SK-N-SH (cell line): ENCODE results near the gene MRC1.

Experiments used
- EP300 ChIP-seq, 2 experiments: IDR thresholded peaks; 2 replicates each; pipeline versions ENCODE4 v1.4.0 to v1.6.1; 2012; ENCODE audit warnings: borderline replicate concordance in 1 of 2, low read depth in 1 of 2, low read length in 1 of 2
- EZH2phosphoT487 ChIP-seq: fragments of 200-600 bp; sonication (generic); IDR thresholded peaks from 2 replicates; pipeline ENCODE4 v1.6.1; 2017; ENCODE audit warnings: low read depth, mixed run types, mild to moderate bottlenecking, antibody characterized with exemption, moderate library complexity, borderline replicate concordance
- POLR2AphosphoS5 ChIP-seq: IDR thresholded peaks from 2 replicates; pipeline ENCODE4 v1.6.1; 2012; ENCODE audit warnings: low read depth, low read length
- RCOR1 ChIP-seq: fragments of 150-350 bp; IDR thresholded peaks from 2 replicates; pipeline ENCODE4 v1.6.1; 2017; ENCODE audit warnings: antibody characterized with exemption, low read length
- RFX5 ChIP-seq: IDR thresholded peaks from 2 replicates; pipeline ENCODE4 v1.6.1; 2012; ENCODE audit warnings: mild to moderate bottlenecking, improper control_type of control experiment, low read length
- SIN3A ChIP-seq: IDR thresholded peaks from 2 replicates; pipeline ENCODE4 v1.6.1; 2012; ENCODE audit warnings: low read depth, mild to moderate bottlenecking, low read length, moderate library complexity, borderline replicate concordance
- SMC3 ChIP-seq: IDR thresholded peaks from 2 replicates; pipeline ENCODE4 v1.6.1; 2012; ENCODE audit warnings: low read depth, low read length, improper control_type of control experiment
- TAF1 ChIP-seq: IDR thresholded peaks from 2 replicates; pipeline ENCODE4 v1.6.1; 2012; ENCODE audit warnings: low read depth, mild to moderate bottlenecking, low read length, moderate library complexity, borderline replicate concordance
- TF ChIP-seq, protein P1 (sequence below): fragments of 200-600 bp; sonication (generic); IDR thresholded peaks from 2 replicates; pipeline ENCODE4 v1.6.1; 2017; ENCODE audit warnings: antibody characterized with exemption, mild to moderate bottlenecking, moderate library complexity
- TF ChIP-seq, protein P2 (sequence below): IDR thresholded peaks from 2 replicates; pipeline ENCODE4 v1.6.1; 2012; ENCODE audit warnings: mild to moderate bottlenecking, low read depth, low read length, moderate library complexity
- TF ChIP-seq, protein P3 (sequence below): IDR thresholded peaks from 2 replicates; pipeline ENCODE4 v1.4.0; 2012; ENCODE audit warnings: low read depth
- TF ChIP-seq, protein P4 (sequence below): IDR thresholded peaks from 2 replicates; pipeline ENCODE4 v1.4.0; 2012; ENCODE audit warnings: low read depth, borderline replicate concordance

DNA sequence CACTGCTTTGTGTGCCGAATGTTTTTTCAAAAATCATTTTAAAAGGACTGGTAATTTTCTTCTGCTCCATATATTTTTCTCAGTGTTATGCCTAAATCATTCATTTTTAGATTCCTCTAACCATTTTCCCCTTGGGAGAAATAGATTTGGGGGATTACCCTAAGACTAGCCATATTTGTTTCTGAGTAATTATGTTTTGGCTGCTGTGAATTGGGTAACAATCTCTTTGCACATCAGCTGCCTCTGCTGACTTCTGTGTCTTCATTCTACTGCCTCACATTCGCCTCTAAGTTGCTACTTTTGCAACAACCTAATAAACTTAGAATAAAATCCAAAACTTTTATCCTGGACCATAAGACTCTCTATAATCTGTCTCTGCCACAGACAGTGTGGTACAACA is 18.5 kb upstream of the MRC1 start:
- TF ChIP-seq POLR2AphosphoS5 (no peak), SMC3 (no peak), SIN3A (no peak), RCOR1 (no peak), TAF1 (no peak), EP300 (IDR thresholded peaks at IDR 0.05; ENCODE audit: borderline replicate concordance in 1 of 2, low read depth in 1 of 2, low read length in 1 of 2) (no peak), RFX5 (no peak), EZH2phosphoT487 (no peak)
- TF ChIP-seq, protein P1, sequence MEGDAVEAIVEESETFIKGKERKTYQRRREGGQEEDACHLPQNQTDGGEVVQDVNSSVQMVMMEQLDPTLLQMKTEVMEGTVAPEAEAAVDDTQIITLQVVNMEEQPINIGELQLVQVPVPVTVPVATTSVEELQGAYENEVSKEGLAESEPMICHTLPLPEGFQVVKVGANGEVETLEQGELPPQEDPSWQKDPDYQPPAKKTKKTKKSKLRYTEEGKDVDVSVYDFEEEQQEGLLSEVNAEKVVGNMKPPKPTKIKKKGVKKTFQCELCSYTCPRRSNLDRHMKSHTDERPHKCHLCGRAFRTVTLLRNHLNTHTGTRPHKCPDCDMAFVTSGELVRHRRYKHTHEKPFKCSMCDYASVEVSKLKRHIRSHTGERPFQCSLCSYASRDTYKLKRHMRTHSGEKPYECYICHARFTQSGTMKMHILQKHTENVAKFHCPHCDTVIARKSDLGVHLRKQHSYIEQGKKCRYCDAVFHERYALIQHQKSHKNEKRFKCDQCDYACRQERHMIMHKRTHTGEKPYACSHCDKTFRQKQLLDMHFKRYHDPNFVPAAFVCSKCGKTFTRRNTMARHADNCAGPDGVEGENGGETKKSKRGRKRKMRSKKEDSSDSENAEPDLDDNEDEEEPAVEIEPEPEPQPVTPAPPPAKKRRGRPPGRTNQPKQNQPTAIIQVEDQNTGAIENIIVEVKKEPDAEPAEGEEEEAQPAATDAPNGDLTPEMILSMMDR: no peak
- TF ChIP-seq, protein P2, sequence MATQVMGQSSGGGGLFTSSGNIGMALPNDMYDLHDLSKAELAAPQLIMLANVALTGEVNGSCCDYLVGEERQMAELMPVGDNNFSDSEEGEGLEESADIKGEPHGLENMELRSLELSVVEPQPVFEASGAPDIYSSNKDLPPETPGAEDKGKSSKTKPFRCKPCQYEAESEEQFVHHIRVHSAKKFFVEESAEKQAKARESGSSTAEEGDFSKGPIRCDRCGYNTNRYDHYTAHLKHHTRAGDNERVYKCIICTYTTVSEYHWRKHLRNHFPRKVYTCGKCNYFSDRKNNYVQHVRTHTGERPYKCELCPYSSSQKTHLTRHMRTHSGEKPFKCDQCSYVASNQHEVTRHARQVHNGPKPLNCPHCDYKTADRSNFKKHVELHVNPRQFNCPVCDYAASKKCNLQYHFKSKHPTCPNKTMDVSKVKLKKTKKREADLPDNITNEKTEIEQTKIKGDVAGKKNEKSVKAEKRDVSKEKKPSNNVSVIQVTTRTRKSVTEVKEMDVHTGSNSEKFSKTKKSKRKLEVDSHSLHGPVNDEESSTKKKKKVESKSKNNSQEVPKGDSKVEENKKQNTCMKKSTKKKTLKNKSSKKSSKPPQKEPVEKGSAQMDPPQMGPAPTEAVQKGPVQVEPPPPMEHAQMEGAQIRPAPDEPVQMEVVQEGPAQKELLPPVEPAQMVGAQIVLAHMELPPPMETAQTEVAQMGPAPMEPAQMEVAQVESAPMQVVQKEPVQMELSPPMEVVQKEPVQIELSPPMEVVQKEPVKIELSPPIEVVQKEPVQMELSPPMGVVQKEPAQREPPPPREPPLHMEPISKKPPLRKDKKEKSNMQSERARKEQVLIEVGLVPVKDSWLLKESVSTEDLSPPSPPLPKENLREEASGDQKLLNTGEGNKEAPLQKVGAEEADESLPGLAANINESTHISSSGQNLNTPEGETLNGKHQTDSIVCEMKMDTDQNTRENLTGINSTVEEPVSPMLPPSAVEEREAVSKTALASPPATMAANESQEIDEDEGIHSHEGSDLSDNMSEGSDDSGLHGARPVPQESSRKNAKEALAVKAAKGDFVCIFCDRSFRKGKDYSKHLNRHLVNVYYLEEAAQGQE: no peak
- TF ChIP-seq, protein P3, sequence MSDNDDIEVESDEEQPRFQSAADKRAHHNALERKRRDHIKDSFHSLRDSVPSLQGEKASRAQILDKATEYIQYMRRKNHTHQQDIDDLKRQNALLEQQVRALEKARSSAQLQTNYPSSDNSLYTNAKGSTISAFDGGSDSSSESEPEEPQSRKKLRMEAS: no peak
- TF ChIP-seq, protein P4, sequence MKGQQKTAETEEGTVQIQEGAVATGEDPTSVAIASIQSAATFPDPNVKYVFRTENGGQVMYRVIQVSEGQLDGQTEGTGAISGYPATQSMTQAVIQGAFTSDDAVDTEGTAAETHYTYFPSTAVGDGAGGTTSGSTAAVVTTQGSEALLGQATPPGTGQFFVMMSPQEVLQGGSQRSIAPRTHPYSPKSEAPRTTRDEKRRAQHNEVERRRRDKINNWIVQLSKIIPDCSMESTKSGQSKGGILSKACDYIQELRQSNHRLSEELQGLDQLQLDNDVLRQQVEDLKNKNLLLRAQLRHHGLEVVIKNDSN: no peak
